Gastroesophageal sphincter (tissue), 4 donors: ENCODE measurements around the gene SLC35E1. TPM values are rescaled to one million over a fixed set of nuclear protein-coding genes. Genes with fewer than 3 reads are reported as not detected.

Source experiments
- ATAC-seq: fragments of 150-250 bp; one replicate; pipeline ENCODE4 v1.9.1; 2016; ENCODE audit warnings: mild to moderate bottlenecking, moderate library complexity
- H3K27ac ChIP-seq, 4 donors: fragments of 200-600 bp; sonication (generic) in 3 of 4; 1 replicate in 3 of 4; 2 replicates in 1 of 4; pipeline ENCODE4 v1.5.1; 2016 to 2019
- H3K27me3 ChIP-seq: fragments of 200-600 bp; sonication (generic); one replicate; pipeline ENCODE4 v1.5.1; 2019
- H3K36me3 ChIP-seq, 2 donors: fragments of 200-600 bp; sonication (generic); one replicate each; pipeline ENCODE4 v1.5.1; 2019; ENCODE audit warnings: control low read depth in 1 of 2
- H3K4me1 ChIP-seq, 3 donors: fragments of 200-600 bp; sonication (generic); 1 replicate in 2 of 3; 2 replicates in 1 of 3; pipeline ENCODE4 v1.5.1; 2016 to 2019; ENCODE audit warnings: control low read depth in 2 of 3
- H3K4me3 ChIP-seq, 2 donors: fragments of 200-600 bp; sonication (generic); one replicate each; pipeline ENCODE4 v1.5.1; 2019; ENCODE audit warnings: mild to moderate bottlenecking in 1 of 2, moderate library complexity in 1 of 2
- H3K9me3 ChIP-seq, 3 donors: fragments of 200-600 bp; sonication (generic); one replicate each; pipeline ENCODE4 v1.5.1; 2017 to 2019; ENCODE audit warnings: control low read depth in 2 of 3
- EP300 ChIP-seq: sonication (generic); formaldehyde crosslinking; IDR thresholded peaks from one replicate; pipeline ENCODE4 v1.6.1; 2017; ENCODE audit warnings: antibody characterized with exemption, mild to moderate bottlenecking
- POLR2A ChIP-seq, 2 donors: fragments of 450-650 bp; IDR thresholded peaks; one replicate each; pipeline ENCODE4 v1.6.1; 2017; ENCODE audit warnings: antibody characterized with exemption in 2 of 2, mild to moderate bottlenecking in 2 of 2, moderate library complexity in 1 of 2
- POLR2AphosphoS5 ChIP-seq: sonication (generic); formaldehyde crosslinking; IDR thresholded peaks from one replicate; pipeline ENCODE4 v1.6.1; 2017; ENCODE audit warnings: antibody characterized with exemption
- WGBS, 2 donors: methylation state at CpG; one replicate each; pipeline ENCODE4 v1.1.5; 2018; ENCODE audit warnings: low coverage in 1 of 2; 5-methylcytosine and 5-hydroxymethylcytosine counted together
- total RNA-seq, 4 donors: library from RNA; depleted of rRNA; stranded (reverse); fragments of >200 nt; gene quantifications; one replicate each; pipeline ENCODE4 v1.1.0, GENCODE V29; 2016
- TF ChIP-seq, protein P1 (sequence below), 4 experiments: fragments of 200-600 bp in 2 of 4; fragments of 450-650 bp in 2 of 4; sonication (generic) in 1 of 4; IDR thresholded peaks; one replicate each; pipeline ENCODE4 v1.5.1; 2017 to 2019; ENCODE audit warnings: antibody characterized with exemption in 4 of 4, mild to moderate bottlenecking in 2 of 4, moderate library complexity in 2 of 4

The SLC35E1 gene
- total RNA-seq, 4 donors from 2014 or later = 24.9 to 35.5 (median 29.7) TPM

DNA sequence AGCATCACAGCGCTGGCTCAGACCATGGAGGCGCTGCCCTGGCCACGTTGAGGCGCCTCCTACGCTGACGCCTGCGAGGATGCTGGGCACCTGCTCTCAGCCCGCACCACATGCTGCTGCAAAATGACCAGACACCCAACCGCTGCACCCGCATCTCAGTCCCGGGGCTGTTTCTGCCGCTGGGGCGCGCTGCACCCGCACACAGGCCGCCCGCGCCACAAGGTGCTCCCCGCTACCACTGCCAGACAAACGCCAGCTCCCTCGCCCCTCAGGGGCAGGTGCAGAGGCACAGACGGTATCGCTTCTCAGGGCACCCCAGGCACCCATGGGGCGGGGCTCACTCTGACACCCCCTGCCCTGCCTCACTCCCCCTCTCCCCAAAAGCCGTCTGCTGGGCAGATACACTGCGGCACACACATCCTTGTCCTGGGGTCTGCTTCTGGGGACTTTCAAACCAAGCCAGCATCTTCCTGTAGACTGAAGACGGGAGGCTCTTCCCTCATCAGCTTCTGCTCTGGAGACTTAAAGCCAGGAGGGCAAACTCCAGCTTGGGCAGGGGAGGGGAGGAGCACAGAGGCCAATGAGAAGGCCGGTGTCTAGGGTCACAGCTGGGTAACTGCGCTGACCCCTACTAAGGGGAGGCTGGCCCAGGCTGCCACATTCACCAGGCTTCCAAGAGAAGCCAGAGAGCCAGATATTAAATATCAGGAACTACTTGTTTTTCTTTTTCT is 46.3 kb downstream of the SLC35E1 start:
- ATAC-seq = no peak
- TF ChIP-seq, protein P1, sequence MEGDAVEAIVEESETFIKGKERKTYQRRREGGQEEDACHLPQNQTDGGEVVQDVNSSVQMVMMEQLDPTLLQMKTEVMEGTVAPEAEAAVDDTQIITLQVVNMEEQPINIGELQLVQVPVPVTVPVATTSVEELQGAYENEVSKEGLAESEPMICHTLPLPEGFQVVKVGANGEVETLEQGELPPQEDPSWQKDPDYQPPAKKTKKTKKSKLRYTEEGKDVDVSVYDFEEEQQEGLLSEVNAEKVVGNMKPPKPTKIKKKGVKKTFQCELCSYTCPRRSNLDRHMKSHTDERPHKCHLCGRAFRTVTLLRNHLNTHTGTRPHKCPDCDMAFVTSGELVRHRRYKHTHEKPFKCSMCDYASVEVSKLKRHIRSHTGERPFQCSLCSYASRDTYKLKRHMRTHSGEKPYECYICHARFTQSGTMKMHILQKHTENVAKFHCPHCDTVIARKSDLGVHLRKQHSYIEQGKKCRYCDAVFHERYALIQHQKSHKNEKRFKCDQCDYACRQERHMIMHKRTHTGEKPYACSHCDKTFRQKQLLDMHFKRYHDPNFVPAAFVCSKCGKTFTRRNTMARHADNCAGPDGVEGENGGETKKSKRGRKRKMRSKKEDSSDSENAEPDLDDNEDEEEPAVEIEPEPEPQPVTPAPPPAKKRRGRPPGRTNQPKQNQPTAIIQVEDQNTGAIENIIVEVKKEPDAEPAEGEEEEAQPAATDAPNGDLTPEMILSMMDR (IDR thresholded peaks at IDR 0.05) = no peak
- no peak for TF ChIP-seq POLR2AphosphoS5
- TF ChIP-seq POLR2A (IDR thresholded peaks at IDR 0.05) = no peak
- no peak for TF ChIP-seq EP300

DNA sequence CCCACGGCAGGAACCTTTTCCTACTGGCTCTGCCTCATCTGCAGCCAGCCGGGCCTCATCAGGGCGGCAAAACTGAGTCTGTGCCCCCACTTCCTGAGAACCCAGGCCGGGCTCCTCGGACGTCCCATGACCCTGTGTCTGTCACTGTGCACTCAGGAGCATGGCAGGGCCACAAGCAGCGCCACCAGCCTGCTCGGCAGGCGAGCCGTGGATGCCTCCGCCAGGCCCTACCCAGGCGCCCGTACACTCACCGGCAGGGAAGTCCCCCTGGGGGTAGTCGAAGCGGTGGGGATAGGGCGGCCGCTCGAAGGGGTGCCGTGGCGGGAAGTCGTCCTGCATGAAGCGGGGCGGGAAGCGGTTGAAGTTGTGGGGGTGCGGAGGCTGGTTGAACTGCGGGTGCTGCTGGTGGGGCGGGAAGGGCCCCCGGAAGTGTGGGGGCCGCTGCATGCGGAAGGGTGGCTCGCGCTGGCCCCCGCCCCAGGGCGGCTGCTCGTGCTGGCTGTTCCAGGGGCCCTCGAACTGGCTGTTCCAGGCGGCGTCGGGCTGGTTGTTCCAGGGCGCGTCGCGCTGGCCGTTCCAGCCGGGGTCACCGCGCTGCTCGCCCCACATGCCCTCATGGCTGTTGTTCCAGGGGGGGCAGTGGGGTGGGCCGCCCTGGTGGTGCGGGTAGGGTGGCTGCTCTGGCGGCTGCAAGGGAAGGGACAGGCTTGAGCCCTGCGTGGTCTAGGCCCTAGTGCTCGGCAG is 47.1 kb downstream of the SLC35E1 start:
- H3K4me3 ChIP-seq = no peak overlapping the region
- TF ChIP-seq POLR2A (IDR thresholded peaks at IDR 0.05) = no peak
- TF ChIP-seq POLR2AphosphoS5 = no peak
- TF ChIP-seq, protein P1 (IDR thresholded peaks at IDR 0.05) = no peak
- no peak for TF ChIP-seq EP300
- H3K27ac ChIP-seq = no peak overlapping the region
- WGBS, 2 donors = 80 to 83% methylated on average over 1 to 6 of the region's 54 CpGs
- no peak for ATAC-seq
- no peaks in the 10 kb centered on the region for H3K9me3 ChIP-seq
- no peaks in the 10 kb centered on the region for H3K27me3 ChIP-seq
- no peaks in the 10 kb centered on the region for H3K4me1 ChIP-seq
- peaks cover 0 to 100% of the 10 kb centered on the region in 2 donors for H3K36me3 ChIP-seq

More for the DNA sequence above, 46.3 kb downstream of the SLC35E1 start:
- Histone ChIP-seq H3K4me1 (no peaks in the 10 kb centered on the region), H3K4me3 (no peak overlapping the region), H3K36me3 (peaks cover 0 to 100% of the 10 kb centered on the region in 2 donors), H3K27me3 (no peaks in the 10 kb centered on the region), H3K9me3 (no peaks in the 10 kb centered on the region), H3K27ac (no peak overlapping the region)
- WGBS, 2 donors = 80 to 100% methylated on average over 2 to 3 of the region's 29 CpGs

DNA sequence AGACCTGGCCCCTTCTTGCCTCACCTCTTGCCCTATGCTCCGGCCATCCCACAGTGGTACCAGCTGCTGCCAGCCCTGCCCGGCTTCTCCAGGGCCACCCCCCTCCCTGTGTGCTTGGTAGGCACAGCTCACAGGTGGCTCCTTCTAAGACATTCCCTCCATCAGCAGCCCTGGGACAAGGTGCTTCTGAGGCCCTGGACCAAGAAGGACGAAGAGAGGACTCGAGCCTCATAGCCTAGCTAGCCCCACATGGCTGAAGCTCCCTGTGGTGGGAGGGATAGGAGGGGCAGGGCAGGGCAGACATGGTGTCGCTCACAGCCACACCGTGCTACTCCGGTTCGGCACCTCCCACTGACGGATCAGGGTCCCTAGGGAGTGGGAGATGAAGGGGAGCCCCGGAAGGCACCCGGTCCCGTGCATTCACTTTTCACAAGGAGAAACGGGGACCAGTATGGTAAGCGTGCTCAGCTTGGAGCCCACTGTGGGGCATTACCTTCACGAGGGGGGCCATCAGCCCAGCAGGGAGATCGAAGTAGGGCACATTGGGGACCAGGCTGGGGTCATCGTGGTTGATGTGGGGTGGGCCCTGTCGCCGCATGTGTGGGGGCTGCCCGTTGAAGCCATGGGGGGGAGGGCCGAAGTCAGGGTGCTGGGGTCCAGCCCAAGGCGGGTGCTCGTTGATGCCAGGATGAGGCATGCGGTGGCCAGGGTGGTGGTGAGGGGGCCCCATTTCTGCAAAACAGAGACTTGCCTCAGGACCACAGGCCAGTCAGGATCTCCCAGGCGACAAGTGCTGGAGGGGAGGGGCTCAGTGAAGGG is 49.4 kb downstream of the SLC35E1 start:
- H3K36me3 ChIP-seq = peaks cover 0 to 100% of the 10 kb centered on the region in 2 donors
- no peak for ATAC-seq
- TF ChIP-seq, protein P1 (IDR thresholded peaks at IDR 0.05) = no peak
- TF ChIP-seq EP300 (no peak), POLR2A (IDR thresholded peaks at IDR 0.05) (no peak), POLR2AphosphoS5 (no peak)
- 92 to 100% methylated on average over 1 to 12 of the region's 25 CpGs for WGBS, 2 donors
- no peaks in the 10 kb centered on the region for H3K4me1 ChIP-seq
- H3K27ac ChIP-seq = no peak overlapping the region
- H3K4me3 ChIP-seq = no peak overlapping the region
- H3K27me3 ChIP-seq = no peaks in the 10 kb centered on the region
- H3K9me3 ChIP-seq = no peaks in the 10 kb centered on the region

DNA sequence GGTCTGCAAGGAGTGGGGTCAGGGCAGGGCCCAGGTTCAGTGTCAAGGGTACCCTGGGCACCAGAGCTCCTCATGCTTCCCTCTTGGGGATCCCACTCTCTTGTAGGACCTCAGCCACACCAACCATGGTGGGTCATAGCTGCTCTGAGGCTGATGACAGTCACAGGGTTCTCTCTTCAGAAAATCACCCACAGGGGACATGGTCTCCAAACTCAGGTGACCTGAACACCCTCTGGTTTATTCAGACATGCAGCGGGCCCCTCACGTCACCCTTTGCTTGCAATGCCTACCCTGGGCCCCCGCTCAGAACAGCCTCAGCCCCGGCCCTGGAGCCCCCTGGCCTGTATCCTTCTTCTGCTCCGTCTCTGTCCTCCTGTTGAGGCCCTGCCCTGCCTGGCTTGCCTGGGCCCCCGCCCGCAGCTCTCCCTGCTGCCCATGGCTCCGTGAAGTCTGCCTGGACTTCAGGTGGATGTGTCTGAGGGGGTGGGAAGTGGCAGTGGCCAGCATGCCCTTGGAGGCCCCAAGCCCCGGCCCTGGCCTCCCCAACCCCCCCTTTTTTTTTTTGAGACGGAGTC is 50.4 kb downstream of the SLC35E1 start:
- Histone ChIP-seq H3K4me1 (no peaks in the 10 kb centered on the region), H3K27me3 (no peaks in the 10 kb centered on the region), H3K4me3 (no peak overlapping the region), H3K9me3 (no peaks in the 10 kb centered on the region), H3K36me3 (peaks cover 0 to 100% of the 10 kb centered on the region in 2 donors), H3K27ac (no peak overlapping the region)
- no peak for TF ChIP-seq POLR2A (IDR thresholded peaks at IDR 0.05)
- no peak for TF ChIP-seq EP300
- TF ChIP-seq, protein P1 (IDR thresholded peaks at IDR 0.05) = no peak
- TF ChIP-seq POLR2AphosphoS5 = no peak
- no peak for ATAC-seq
- WGBS, 2 donors = 92% methylated on average over 7 of the region's 10 CpGs; no CpG with 5 or more reads in 1 of the 2 donors
